Kidney epithelial cell (primary cell): ENCODE measurements around the gene RPL10. TPM values are rescaled to one million over a fixed set of nuclear protein-coding genes. Genes with fewer than 3 reads are reported as not detected.
A peak's percentile ranks its signal among the peaks of the same experiment; 100 is the strongest.

ENCODE experiments used
- DNase-seq: peaks from one replicate; pipeline ENCODE4 v3.0.0-alpha.2; 2010; ENCODE audit warnings: low read depth
- H3K27me3 ChIP-seq: 2 replicates; pipeline ENCODE4 v1.6.0; 2011; ENCODE audit warnings: low read length; ENCODE audit not compliant: control insufficient read depth, insufficient read depth
- H3K36me3 ChIP-seq: 2 replicates; pipeline ENCODE4 v1.5.1; 2011; ENCODE audit warnings: low read length; ENCODE audit not compliant: control insufficient read depth, insufficient read depth
- H3K4me3 ChIP-seq: 2 replicates; pipeline ENCODE4 v1.5.1; 2011; ENCODE audit warnings: low read depth, mild to moderate bottlenecking, control low read depth, low read length
- total RNA-seq: library from RNA; depleted of rRNA; stranded (reverse); fragments of >200 nt; gene quantifications from 2 replicates; pipeline ENCODE4 v1.2.3, GENCODE V29; 2015
- TF ChIP-seq, protein P1 (sequence below): IDR thresholded peaks from 2 replicates; pipeline ENCODE4 v1.5.1; 2011; ENCODE audit warnings: mild to moderate bottlenecking, moderate library complexity, low read length, control low read depth, inconsistent platforms; ENCODE audit not compliant: insufficient read depth, poor library complexity, severe bottlenecking

RPL10 gene
- total RNA-seq, 1 donor from 2014 or later = 8,307 TPM

DNA sequence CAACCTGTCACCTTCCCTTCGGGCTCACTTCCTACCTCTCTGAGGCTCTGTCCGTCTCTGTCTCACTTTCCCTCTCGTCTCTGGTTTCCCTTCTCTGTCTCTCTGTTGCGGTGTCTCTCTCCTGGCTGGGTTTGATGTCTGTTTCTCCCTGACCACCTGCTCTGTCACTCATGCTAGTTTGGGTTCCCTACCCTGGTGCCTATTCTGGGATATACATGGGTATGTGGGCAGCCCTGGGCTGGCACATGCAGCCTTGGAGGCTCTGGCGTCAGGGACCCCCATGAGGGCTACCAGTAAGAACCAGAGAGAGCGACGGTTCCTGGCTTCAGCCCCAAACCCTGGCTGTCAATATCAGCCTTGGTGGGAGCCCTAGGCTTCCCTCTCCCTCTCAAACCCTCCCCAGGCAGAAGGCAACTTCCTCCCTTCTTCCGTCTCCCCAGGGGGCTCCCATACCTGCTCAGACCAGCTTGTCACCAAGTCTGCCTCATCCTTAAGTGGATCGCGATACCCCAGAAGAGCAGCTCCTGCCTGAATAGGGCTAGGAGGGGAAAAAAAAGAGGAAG lies 10.6 kb downstream of the RPL10 start:
- Histone ChIP-seq H3K36me3 (no peaks in the 10 kb centered on the region), H3K4me3 (peak overlapping the region; percentile 32), H3K27me3 (no peaks in the 10 kb centered on the region)
- TF ChIP-seq, protein P1, sequence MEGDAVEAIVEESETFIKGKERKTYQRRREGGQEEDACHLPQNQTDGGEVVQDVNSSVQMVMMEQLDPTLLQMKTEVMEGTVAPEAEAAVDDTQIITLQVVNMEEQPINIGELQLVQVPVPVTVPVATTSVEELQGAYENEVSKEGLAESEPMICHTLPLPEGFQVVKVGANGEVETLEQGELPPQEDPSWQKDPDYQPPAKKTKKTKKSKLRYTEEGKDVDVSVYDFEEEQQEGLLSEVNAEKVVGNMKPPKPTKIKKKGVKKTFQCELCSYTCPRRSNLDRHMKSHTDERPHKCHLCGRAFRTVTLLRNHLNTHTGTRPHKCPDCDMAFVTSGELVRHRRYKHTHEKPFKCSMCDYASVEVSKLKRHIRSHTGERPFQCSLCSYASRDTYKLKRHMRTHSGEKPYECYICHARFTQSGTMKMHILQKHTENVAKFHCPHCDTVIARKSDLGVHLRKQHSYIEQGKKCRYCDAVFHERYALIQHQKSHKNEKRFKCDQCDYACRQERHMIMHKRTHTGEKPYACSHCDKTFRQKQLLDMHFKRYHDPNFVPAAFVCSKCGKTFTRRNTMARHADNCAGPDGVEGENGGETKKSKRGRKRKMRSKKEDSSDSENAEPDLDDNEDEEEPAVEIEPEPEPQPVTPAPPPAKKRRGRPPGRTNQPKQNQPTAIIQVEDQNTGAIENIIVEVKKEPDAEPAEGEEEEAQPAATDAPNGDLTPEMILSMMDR = no peak
- DNase-seq = no peak

DNA sequence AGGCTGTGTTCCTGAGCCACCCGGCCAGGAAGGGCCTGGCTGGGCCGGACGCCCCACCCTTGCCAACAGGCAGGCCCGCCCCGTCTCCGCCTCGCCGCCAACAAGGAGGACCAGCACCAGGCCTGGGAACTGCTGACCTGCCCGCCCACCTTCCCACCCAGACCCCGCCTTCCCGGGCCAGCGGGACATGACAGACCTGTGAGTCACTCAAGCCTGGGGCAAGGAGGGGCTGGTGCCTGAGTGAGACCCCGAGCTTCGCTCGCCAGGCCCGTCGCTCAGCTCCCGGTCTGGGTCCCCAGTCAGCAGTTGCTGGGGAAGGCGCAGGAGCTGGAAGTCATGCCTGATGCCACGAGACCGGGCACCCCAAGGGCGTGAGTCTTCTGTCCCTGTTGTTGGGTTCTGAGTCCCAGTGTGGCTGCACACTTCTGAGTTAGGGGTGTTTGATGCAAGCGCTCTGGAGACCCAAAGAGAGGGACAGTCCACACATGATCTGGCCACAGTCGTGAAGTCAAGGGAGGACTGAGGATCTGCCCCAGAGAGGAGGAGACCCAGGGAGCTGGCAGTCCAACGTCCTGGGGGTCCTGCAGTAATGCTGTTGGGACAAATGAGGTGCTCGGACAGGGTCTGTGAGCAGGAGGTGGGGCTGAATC lies 11.2 kb downstream of the RPL10 start, which contains the start of gene DNASE1L1:
TSS of gene DNASE1L1 (minus strand) at position 33 of the 650 bp plus-strand sequence. CDS start 3,686 bp downstream, outside the sequence.
- peak; percentile 60 for DNase-seq
- H3K36me3 ChIP-seq = no peaks in the 10 kb centered on the region
- no peaks in the 10 kb centered on the region for H3K27me3 ChIP-seq
- TF ChIP-seq, protein P1 = no peak
- peak within 1 kb of the TSS; percentile 32 for H3K4me3 ChIP-seq

DNA sequence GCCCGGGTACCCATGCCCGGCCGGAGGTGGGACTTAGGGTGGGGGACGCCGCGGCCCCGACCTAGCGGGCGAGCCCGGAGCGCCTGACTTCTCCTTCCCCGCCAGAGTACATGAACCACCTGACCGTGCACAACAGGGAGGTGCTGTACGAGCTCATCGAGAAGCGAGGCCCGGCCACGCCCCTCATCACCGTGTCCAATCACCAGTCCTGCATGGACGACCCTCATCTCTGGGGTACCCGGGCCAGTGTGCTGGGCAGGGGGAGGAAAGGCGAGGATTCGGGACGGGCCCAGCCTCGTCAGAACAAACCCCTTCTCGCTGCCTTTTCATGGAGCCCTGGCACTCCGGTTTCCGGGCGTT lies 13.8 kb downstream of the RPL10 start:
- TF ChIP-seq, protein P1 = no peak
- Histone ChIP-seq H3K4me3 (peak overlapping the region; percentile 65), H3K27me3 (no peaks in the 10 kb centered on the region), H3K36me3 (no peaks in the 10 kb centered on the region)
- no peak for DNase-seq

DNA sequence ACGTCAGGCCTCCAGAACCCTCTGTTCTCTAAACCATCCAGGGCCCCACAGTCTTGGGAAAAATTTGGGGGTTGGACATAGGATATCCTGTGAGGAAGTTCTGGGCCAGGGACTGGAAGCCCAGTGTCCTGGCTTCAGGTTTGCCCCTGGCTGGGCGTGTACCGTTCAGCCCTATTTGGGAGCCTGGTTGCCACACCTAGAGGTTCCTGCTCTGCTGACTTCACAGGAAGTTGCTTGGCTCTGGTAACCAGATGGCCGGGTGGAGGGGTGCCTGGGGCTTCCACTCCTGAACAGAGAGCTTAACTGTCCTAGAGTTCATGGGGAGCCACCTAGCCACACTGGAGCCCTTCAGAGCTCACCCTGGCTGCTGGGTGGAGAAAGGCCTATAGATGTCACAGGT lies 14.3 kb downstream of the RPL10 start:
- no peak for DNase-seq
- Histone ChIP-seq H3K36me3 (no peaks in the 10 kb centered on the region), H3K4me3 (peak overlapping the region; percentile 65), H3K27me3 (no peaks in the 10 kb centered on the region)
- TF ChIP-seq, protein P1 = no peak

DNA sequence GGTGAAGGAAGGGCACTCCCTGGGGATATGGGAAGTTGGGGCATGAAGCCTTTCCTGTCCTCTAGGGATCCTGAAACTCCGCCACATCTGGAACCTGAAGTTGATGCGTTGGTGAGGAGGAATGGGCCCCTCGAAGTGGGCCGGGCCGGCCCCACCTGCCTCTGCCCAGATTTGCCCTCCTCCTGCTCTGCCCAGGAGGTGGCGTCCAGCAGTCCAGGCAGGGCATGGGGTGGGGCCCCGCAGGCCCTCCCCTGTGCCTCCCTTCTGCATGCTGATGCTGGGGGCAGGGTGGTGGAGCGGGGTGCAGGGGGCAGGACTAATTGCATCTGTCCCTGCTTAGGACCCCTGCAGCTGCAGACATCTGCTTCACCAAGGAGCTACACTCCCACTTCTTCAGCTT lies 15.0 kb downstream of the RPL10 start:
- H3K27me3 ChIP-seq = no peaks in the 10 kb centered on the region
- H3K4me3 ChIP-seq = no peak overlapping the region
- DNase-seq = no peak
- TF ChIP-seq, protein P1 = no peak
- H3K36me3 ChIP-seq = no peaks in the 10 kb centered on the region

DNA sequence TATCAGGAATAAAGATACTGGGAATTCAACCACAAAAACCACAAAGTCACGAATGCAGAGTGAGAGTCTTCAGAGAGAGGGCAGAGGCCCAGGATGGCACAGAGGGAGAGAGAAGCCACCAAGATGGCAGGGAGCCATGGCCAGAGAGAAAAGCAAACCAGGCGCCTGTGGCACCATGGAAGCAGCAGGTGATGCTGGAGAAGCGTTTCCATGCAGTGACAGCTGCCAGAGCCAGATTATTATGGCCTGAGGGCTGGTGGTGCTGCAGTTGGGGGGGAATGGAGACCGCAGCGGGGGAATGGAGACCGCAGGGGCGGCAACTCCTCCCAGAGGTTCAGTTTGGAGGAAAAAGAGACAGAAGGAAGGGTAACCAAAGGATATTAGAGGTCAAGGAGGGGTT lies 19.0 kb downstream of the RPL10 start:
- no peaks in the 10 kb centered on the region for H3K36me3 ChIP-seq
- no peak for DNase-seq
- TF ChIP-seq, protein P1 = no peak
- no peak overlapping the region for H3K4me3 ChIP-seq
- no peaks in the 10 kb centered on the region for H3K27me3 ChIP-seq
